Aorta (tissue), 5 donors: ENCODE results near the gene PTPRB. TPM values are rescaled to one million over a fixed set of nuclear protein-coding genes. Genes with fewer than 3 reads are reported as not detected.

ENCODE experiments used
- ATAC-seq: fragments of 200-7000 bp; cut with Tn5 transposase; one replicate; pipeline ENCODE4 v1.9.1; 2022; ENCODE audit warnings: moderate library complexity; ENCODE audit not compliant: low FRiP score
- DNase-seq, 2 donors: peaks; one replicate each; pipeline ENCODE4 v3.0.0-alpha.2; 2020
- H3K27ac ChIP-seq, 2 donors: one replicate each; pipeline ENCODE4 v1.5.1; 2013; ENCODE audit warnings: low read length in 2 of 2, mild to moderate bottlenecking in 2 of 2, moderate library complexity in 2 of 2, control low read depth in 1 of 2, inconsistent platforms in 1 of 2, low read depth in 1 of 2
- H3K27me3 ChIP-seq, 2 donors: one replicate each; pipeline ENCODE4 v1.6.1; 2013; ENCODE audit warnings: control low read depth in 1 of 2, low read length in 1 of 2, mild to moderate bottlenecking in 1 of 2, moderate library complexity in 1 of 2; ENCODE audit not compliant: insufficient read depth in 2 of 2, control insufficient read depth in 1 of 2
- H3K36me3 ChIP-seq, 2 donors: one replicate each; pipeline ENCODE4 v1.6.1; 2013; ENCODE audit warnings: control low read depth in 1 of 2, low read length in 1 of 2, mild to moderate bottlenecking in 1 of 2; ENCODE audit not compliant: insufficient read depth in 2 of 2, control insufficient read depth in 1 of 2
- H3K4me1 ChIP-seq, 2 donors: one replicate each; pipeline ENCODE4 v1.6.1; 2013; ENCODE audit warnings: low read length in 2 of 2, control low read depth in 1 of 2, mild to moderate bottlenecking in 1 of 2, moderate library complexity in 1 of 2; ENCODE audit not compliant: insufficient read depth in 2 of 2, control insufficient read depth in 1 of 2
- H3K4me3 ChIP-seq, 2 donors: one replicate each; pipeline ENCODE4 v1.5.1; 2013; ENCODE audit warnings: low read length in 2 of 2, control low read depth in 1 of 2, mild to moderate bottlenecking in 1 of 2
- H3K9me3 ChIP-seq: one replicate; pipeline ENCODE4 v1.6.1; 2013; ENCODE audit warnings: mild to moderate bottlenecking, low read length; ENCODE audit not compliant: control insufficient read depth
- WGBS, 2 donors: extraction: QIAGEN DNeasy Blood & Tissue Kit; methylation state at CpG; one replicate each; pipeline ENCODE4 v1.1.7; 2013; 5-methylcytosine and 5-hydroxymethylcytosine counted together
- intact Hi-C, 2 donors: fragments of 100-400 bp; cut with DNase I; formaldehyde crosslinking; loops; one replicate each; pipeline versions ENCODE4 v1.14.2 to v1.15.0; 2022
- polyA plus RNA-seq, 2 donors: library from polyadenylated mRNA; stranded (reverse); fragments of 200-250 nt; gene quantifications; one replicate each; pipeline ENCODE4 v1.2.3, GENCODE V29; 2013
- total RNA-seq, 2 donors: library from RNA; stranded (reverse); fragmentation: NEBNext Ultra II Directional; extraction: Animal tissue kit (Norgen Biotek cat#: 25700); gene quantifications; one replicate each; pipeline ENCODE4 v1.2.1, GENCODE V29; 2021
- donor health status: healthy with polysubstance abuse.
- donor health status: Bipolar disorder and iron deficiency.
- donor health status: DM: no; HTN: no; CAD: no.
- donor health status: DM: no; HTN: no; CAD: no.
- donor health status: DM: yes; HTN: yes; CAD: no.

PTPRB gene
- total and polyA plus RNA-seq, 4 donors, result 0.25 to 53.2 (median 20.1) TPM

- Histone ChIP-seq H3K9me3 (no peaks in the 10 kb centered on the region), H3K4me3 (no peak overlapping the region), H3K27me3 (no peaks in the 10 kb centered on the region), H3K4me1 (no peaks in the 10 kb centered on the region), H3K36me3 (no peaks in the 10 kb centered on the region), H3K27ac (no peak overlapping the region)
- WGBS, 2 donors, result 66 to 76% methylated on average over 3 of the region's 3 CpGs
- ATAC-seq, result no peak
- intact Hi-C loops, result no loop called here
- DNase-seq, result no peak
Measured at GRCh38 chr12:70555081-70555480, 82.1 kb downstream of the PTPRB start.

DNA sequence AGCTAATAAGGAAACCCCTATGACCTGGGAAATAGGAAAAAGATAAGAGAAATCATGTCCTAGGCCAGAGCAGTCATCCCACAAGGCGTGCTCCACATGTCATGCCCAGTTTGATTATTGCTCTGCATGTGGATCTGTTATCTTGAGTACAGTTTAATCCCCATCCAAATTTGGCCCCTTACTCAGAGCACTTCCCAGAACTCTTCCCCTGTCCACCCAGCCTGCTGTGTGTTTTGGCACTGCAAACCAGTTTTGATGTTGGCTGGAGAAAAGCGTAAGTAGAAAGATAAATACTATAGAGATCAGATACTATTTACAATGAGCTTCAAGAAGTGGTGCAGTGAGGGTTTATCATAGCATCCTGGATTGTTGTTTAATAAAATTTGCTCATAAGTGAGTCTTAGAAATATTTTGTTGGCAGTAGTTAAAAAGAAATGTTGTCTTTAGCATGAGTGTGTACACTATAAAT lies 83.8 kb downstream of the PTPRB start:
- DNase-seq, result no peak
- no peaks in the 10 kb centered on the region for H3K36me3 ChIP-seq
- no peak for ATAC-seq
- intact Hi-C loops, result no loop called here
- no peak overlapping the region for H3K4me3 ChIP-seq
- WGBS, 2 donors, result 29 to 38% methylated on average over 2 of the region's 2 CpGs
- no peaks in the 10 kb centered on the region for H3K4me1 ChIP-seq
- H3K27me3 ChIP-seq, result no peaks in the 10 kb centered on the region
- H3K9me3 ChIP-seq, result no peaks in the 10 kb centered on the region
- H3K27ac ChIP-seq, result no peak overlapping the region

GRCh38 chr12:70551731-70552130 lies 85.5 kb downstream of the PTPRB start:
- H3K27me3 ChIP-seq, result no peaks in the 10 kb centered on the region
- H3K27ac ChIP-seq, result no peak overlapping the region
- intact Hi-C loops, result no loop called here
- H3K9me3 ChIP-seq, result no peaks in the 10 kb centered on the region
- no peaks in the 10 kb centered on the region for H3K36me3 ChIP-seq
- H3K4me1 ChIP-seq, result no peaks in the 10 kb centered on the region
- DNase-seq (no peak), ATAC-seq (no peak)
- H3K4me3 ChIP-seq, result no peak overlapping the region
- 91 to 92% methylated on average over 2 of the region's 2 CpGs for WGBS, 2 donors

DNA sequence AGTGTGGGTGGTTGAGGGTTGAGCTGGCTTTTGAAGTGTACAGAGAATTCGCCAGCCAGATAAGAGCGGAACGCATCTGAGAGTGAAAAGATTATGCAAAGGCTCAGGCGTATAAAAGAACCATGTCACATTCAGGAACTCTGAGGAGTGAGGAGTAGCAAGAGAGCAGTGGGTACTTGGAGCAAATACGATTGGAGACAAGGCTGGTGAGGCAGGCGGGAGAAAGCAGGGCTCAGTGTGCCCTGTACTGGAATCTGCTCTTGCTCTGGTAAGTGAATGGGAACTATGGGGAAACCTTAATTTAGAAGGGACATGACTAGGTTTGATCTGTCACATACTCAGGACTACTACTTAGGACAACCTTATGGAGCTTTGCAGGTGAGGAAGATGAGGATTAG lies 87.0 kb downstream of the PTPRB start:
- H3K36me3 ChIP-seq, result no peaks in the 10 kb centered on the region

GRCh38 chr12:70549340-70550179 lies 87.7 kb downstream of the PTPRB start:
- H3K27ac ChIP-seq, result no peak overlapping the region
- WGBS, 2 donors, result 82 to 83% methylated on average over 10 of the region's 10 CpGs
- DNase-seq, result no peak
- H3K9me3 ChIP-seq, result no peaks in the 10 kb centered on the region
- H3K36me3 ChIP-seq, result no peaks in the 10 kb centered on the region
- no peak for ATAC-seq
- no peaks in the 10 kb centered on the region for H3K27me3 ChIP-seq
- intact Hi-C loops, result no loop called here
- H3K4me1 ChIP-seq, result no peaks in the 10 kb centered on the region
- no peak overlapping the region for H3K4me3 ChIP-seq

More for the DNA sequence above, 87.0 kb downstream of the PTPRB start:
- ATAC-seq (no peak), DNase-seq (no peak)
- no peak overlapping the region for H3K27ac ChIP-seq
- 72 to 76% methylated on average over 6 of the region's 6 CpGs for WGBS, 2 donors
- no peaks in the 10 kb centered on the region for H3K4me1 ChIP-seq
- H3K9me3 ChIP-seq, result no peaks in the 10 kb centered on the region
- H3K27me3 ChIP-seq, result no peaks in the 10 kb centered on the region
- intact Hi-C loops, result no loop called here
- no peak overlapping the region for H3K4me3 ChIP-seq

DNA sequence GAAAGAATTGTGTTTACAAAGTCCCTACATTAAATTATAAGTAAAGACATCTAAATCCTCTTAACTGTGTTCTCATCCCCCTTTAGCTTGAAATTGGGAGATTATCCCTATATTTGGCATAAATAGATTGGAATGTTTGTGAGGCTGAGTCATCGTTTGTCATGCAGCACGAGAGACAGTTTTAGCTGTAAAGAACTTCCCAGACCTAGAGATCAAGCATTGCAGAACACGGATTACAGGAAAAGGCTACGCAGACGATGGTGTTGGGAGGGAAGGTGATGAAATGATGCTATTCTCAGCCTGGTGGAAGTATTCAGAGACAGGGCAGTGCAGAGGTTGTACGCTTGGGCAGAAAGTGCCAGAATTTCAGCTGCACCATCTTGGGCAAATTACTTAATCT lies 93.8 kb downstream of the PTPRB start:
- Histone ChIP-seq H3K36me3 (peaks cover 0 to 2% of the 10 kb centered on the region in 2 donors), H3K4me3 (no peak overlapping the region), H3K27me3 (no peaks in the 10 kb centered on the region), H3K4me1 (peaks cover 0 to 2% of the 10 kb centered on the region in 2 donors), H3K9me3 (no peaks in the 10 kb centered on the region), H3K27ac (no peak overlapping the region)
- WGBS, 2 donors, result 25 to 33% methylated on average over 6 of the region's 6 CpGs
- intact Hi-C loops, result no loop called here
- DNase-seq (no peak), ATAC-seq (peak; percentile 33)

DNA sequence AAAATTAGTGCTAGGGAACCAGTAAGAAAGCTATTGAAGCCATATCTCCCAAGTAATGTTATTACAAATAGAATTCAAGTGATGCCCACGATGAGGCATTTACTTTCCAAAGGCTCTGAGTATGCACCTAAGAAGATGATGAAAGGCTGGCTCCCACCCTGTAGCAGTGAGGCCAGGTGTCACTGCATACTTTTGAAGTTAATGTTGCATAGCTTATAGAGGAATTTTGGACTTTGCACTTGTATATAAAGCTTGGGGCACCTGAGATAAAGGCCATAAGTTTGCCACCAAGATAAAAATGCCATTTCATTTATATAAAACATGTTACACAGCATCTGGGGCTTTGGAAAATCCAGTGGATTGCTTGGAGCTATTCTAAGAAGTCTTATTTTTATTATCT lies 96.2 kb downstream of the PTPRB start:
- DNase-seq, result no peak
- WGBS, 2 donors, result 70 to 78% methylated on average over 1 of the region's 1 CpG
- intact Hi-C loops, result no loop called here
- H3K27me3 ChIP-seq, result no peaks in the 10 kb centered on the region
- H3K4me3 ChIP-seq, result no peak overlapping the region
- H3K4me1 ChIP-seq, result peaks cover 0 to 2% of the 10 kb centered on the region in 2 donors
- no peaks in the 10 kb centered on the region for H3K9me3 ChIP-seq
- peaks cover 0 to 2% of the 10 kb centered on the region in 2 donors for H3K36me3 ChIP-seq
- no peak for ATAC-seq
- no peak overlapping the region for H3K27ac ChIP-seq

GRCh38 chr12:70536650-70537049 lies 100.6 kb downstream of the PTPRB start:
- no peak for DNase-seq
- intact Hi-C loops, result no loop called here
- H3K9me3 ChIP-seq, result peaks cover 1% of the 10 kb centered on the region
- WGBS, 2 donors, result 91 to 95% methylated on average over 10 of the region's 10 CpGs
- ATAC-seq, result no peak
- no peaks in the 10 kb centered on the region for H3K27me3 ChIP-seq
- no peaks in the 10 kb centered on the region for H3K36me3 ChIP-seq
- no peak overlapping the region for H3K4me3 ChIP-seq
- H3K27ac ChIP-seq, result no peak overlapping the region
- no peaks in the 10 kb centered on the region for H3K4me1 ChIP-seq

- H3K27ac ChIP-seq, result no peak overlapping the region
- DNase-seq, result no peak
- H3K9me3 ChIP-seq, result peaks cover 1% of the 10 kb centered on the region
- no peak for ATAC-seq
- WGBS, 2 donors, result 81 to 87% methylated on average over 6 of the region's 6 CpGs
- H3K4me1 ChIP-seq, result no peaks in the 10 kb centered on the region
- no peaks in the 10 kb centered on the region for H3K36me3 ChIP-seq
- intact Hi-C loops, result no loop called here
- no peak overlapping the region for H3K4me3 ChIP-seq
- H3K27me3 ChIP-seq, result no peaks in the 10 kb centered on the region
Measured at GRCh38 chr12:70535896-70536374, 101.3 kb downstream of the PTPRB start.
